Effector memory CD8-positive, alpha-beta T cell (primary cell): Measurements from ENCODE around the gene SPINK4.

Experiments used
- ATAC-seq: fragments of 150-1000 bp; cut with Tn5 transposase; replicated peaks from 2 replicates; pipeline ENCODE4 v1.10.0; 2021; ENCODE audit warnings: mild to moderate bottlenecking, moderate library complexity
- DNase-seq, 3 experiments: peaks; one replicate each; pipeline ENCODE4 v3.0.0; 2021
- H3K27ac Mint-ChIP-seq, 2 donors: one replicate each; pipeline ENCODE4 v1.8.0; 2022; ENCODE audit warnings: mild to moderate bottlenecking in 2 of 2, mixed read lengths in 2 of 2, moderate library complexity in 2 of 2
- H3K27me3 Mint-ChIP-seq, 2 donors: one replicate each; pipeline ENCODE4 v1.8.0; 2022; ENCODE audit warnings: mixed read lengths in 2 of 2
- H3K36me3 Mint-ChIP-seq: one replicate; pipeline ENCODE4 v1.8.0; 2022; ENCODE audit warnings: mild to moderate bottlenecking, moderate library complexity, mixed read lengths; ENCODE audit not compliant: insufficient read depth
- H3K4me1 Mint-ChIP-seq, 2 donors: one replicate each; pipeline ENCODE4 v1.8.0; 2022; ENCODE audit warnings: low read depth in 2 of 2, mixed read lengths in 2 of 2
- H3K4me3 Mint-ChIP-seq, 2 donors: one replicate each; pipeline ENCODE4 v1.8.0; 2022; ENCODE audit warnings: mild to moderate bottlenecking in 2 of 2, mixed read lengths in 2 of 2, moderate library complexity in 2 of 2
- H3K9me3 Mint-ChIP-seq, 2 donors: one replicate each; pipeline ENCODE4 v1.8.0; 2022; ENCODE audit warnings: mixed read lengths in 2 of 2
- total RNA-seq, 9 experiments: gene quantifications; one replicate each; lab custom pipeline; 2026; lab: John Stamatoyannopoulos, UW

The SPINK4 gene, protein sequence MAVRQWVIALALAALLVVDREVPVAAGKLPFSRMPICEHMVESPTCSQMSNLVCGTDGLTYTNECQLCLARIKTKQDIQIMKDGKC
- 0 reads per million in 9 experiments for total RNA-seq

DNA sequence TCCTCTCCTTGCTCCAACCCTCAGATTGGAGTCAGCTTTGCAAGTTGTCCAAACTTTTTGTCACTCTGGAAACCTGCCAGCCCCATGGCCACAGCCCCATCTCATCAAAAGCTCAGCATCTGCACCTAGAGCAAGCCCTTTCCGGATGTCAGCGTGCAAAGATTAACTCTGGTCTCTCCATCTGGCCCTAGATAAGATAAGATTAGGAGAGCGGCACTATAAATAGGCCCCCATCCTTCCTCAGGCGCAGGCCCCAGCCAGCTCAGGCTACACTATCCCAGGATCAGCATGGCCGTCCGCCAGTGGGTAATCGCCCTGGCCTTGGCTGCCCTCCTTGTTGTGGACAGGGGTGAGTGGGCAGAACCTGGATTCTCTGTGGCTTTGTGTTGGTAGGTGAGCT is at the start of gene SPINK4:
Gene SPINK4 (plus strand): TSS at position 247 of the 400 bp plus-strand sequence. CDS start 42 bp downstream, at position 289.
- peaks cover 15% of the 10 kb centered on the region for H3K36me3 Mint-ChIP-seq
- H3K9me3 Mint-ChIP-seq: no peaks in the 10 kb centered on the region
- DNase-seq (no peak), ATAC-seq (no peak)
- H3K27me3 Mint-ChIP-seq: peaks cover 20 to 27% of the 10 kb centered on the region in 2 donors
- no peak within 1 kb of the TSS for H3K27ac Mint-ChIP-seq
- H3K4me1 Mint-ChIP-seq: no peaks in the 10 kb centered on the region
- H3K4me3 Mint-ChIP-seq: no peak within 1 kb of the TSS

DNA sequence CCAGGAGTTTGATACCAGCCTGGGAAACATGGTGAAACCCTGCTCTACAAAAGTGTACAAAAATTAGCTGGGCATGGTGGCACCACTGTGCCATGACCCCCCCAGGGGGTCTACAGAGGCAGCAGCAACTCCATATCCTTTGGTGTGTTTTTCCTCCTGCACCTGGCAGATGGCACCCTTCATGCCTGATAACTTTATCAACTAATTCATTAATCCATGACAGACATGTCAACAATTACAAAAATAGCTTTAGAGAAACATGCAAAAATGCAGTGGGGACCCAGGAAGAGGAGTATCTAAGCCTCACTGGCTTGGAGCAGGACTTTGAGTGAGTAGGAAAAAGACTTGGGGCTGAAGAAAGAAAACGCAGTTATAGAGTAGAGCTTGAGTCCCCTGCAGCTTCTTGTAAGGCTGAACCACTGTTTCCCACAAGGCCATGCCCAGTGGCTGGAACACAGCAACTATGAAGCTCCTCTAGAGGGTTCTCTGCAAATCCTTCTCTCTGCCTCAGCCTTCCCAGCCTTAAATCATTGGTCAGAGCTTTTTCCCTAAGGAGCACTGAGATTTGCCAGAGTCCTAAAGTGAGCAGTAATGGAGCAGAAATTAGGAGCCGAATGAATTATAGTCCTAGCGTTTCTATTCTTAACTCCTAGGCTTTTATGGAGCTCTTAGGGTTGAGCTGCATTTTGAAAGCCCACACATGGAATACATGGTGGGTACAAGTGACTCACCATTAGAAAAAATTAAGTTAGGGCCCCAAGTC is 47.3 kb upstream of the SPINK4 start:
- H3K9me3 Mint-ChIP-seq: no peaks in the 10 kb centered on the region
- no peak for ATAC-seq
- H3K4me1 Mint-ChIP-seq: peaks cover 0 to 2% of the 10 kb centered on the region in 2 donors
- H3K4me3 Mint-ChIP-seq: no peak overlapping the region
- no peak overlapping the region for H3K27ac Mint-ChIP-seq
- peaks cover 2 to 18% of the 10 kb centered on the region in 2 donors for H3K27me3 Mint-ChIP-seq
- no peak for DNase-seq
- H3K36me3 Mint-ChIP-seq: no peaks in the 10 kb centered on the region

DNA sequence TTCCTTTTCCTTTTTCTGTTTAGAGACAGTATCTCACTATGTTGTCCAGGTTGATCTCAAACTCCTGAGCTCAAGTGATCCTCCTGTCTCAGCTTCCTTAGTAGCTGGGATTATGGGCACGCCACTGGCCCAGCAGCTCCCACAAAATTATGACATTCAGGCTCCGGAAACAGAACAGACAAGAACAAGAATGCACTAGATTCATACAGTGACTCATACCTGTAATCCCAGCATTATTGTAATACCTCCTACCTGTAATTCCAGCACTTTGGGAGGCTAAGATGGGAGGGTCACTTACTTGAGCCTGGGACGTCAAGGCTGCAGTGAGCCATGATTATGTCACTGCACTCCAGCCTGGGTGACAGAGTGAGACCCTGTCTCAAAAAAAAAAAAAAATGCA is 46.1 kb upstream of the SPINK4 start:
- Mint-ChIP-seq H3K4me3 (no peak overlapping the region), H3K27me3 (peaks cover 0 to 7% of the 10 kb centered on the region in 2 donors), H3K9me3 (no peaks in the 10 kb centered on the region), H3K4me1 (peaks cover 0 to 2% of the 10 kb centered on the region in 2 donors), H3K36me3 (no peaks in the 10 kb centered on the region), H3K27ac (no peak overlapping the region)
- ATAC-seq: no peak
- DNase-seq: no peak

DNA sequence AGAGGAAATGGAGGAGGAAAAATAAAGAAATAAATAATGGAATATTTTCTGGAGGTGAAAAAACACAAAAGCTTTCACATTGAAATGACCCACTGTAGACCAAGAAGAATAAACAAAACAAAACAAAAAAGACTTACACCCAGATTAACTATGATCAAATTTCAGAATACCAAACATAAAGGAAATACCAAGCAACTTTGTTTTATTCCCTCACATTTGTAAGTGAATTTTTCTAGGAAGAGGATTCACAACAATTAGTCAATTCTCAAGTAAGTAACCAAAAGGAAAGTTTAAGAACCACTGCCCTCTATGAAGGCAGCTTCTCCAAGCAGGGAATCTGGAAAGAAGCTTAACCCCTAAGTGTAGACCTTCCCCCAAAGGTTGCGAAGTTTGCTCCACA is 43.2 kb upstream of the SPINK4 start:
- Mint-ChIP-seq H3K4me3 (no peak overlapping the region), H3K27me3 (no peaks in the 10 kb centered on the region), H3K27ac (no peak overlapping the region), H3K36me3 (peaks cover 3% of the 10 kb centered on the region), H3K4me1 (no peaks in the 10 kb centered on the region), H3K9me3 (no peaks in the 10 kb centered on the region)
- DNase-seq: no peak
- ATAC-seq: no peak

DNA sequence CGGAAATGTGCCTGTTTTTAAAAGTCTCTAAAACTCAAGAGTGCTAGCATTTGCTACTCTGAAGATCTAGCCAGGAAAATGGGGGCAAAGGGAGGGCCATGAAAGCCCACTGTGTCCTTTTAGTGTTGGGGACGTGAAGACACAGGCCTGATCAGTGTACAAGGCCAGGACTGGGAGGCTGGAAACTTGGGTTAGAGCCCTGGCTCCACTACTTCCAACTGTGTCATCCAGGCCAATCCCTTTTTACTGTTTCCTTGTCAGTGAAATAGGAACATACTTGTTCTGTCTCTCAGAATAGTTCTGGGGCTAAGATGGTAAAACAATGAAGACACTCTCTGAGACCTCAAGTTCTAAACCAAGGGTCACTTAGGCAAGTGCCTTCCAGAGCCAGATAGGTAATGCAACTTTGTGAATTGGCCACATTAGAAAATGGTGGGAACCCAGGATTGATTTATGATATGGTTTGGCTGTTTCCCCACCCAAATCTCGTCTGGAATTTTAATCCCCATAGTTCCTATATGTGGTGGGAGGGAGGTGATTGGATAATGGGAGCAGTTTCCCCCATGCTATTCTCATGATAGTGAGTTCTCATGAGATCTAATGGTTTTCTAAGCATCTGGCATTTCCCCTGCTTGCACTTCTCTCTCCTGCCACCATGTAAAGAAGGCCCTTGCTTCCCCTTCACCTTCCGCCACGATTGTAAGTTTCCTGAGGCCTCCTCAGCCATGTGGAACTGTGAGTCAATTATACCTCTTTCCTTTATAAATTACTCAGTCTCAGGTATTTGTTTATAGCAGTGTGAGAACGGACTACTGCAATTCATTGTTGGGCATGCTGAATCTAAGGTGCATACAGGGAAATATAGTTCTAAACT is 42.5 kb upstream of the SPINK4 start:
- Mint-ChIP-seq H3K27ac (peak overlapping the region in 1 of 2 donors; percentile 42), H3K9me3 (no peaks in the 10 kb centered on the region)
- no peak for DNase-seq

DNA sequence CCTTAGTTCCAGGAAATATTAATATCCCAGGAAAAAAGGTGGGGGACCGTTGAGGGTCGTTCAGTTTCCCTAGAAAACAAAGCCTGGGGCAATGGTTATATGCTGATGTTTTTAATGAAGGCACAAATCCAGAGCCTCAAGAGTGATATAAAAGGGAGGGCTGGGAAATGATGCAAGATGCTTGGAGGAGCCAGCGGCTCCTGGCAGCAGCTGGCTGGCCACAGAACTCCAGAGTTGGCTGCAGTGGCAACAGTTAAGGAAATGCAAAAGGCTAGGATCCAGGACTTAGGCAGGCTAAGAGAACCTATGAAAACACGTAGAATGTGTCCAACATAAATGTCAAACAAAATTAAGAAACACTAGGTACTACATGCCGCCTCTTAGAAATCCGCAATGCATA is 41.8 kb upstream of the SPINK4 start:
- no peak for DNase-seq
- peaks cover 13 to 14% of the 10 kb centered on the region in 2 donors for H3K4me1 Mint-ChIP-seq
- no peaks in the 10 kb centered on the region for H3K9me3 Mint-ChIP-seq
- ATAC-seq: no peak
- no peak overlapping the region for H3K4me3 Mint-ChIP-seq
- no peaks in the 10 kb centered on the region for H3K27me3 Mint-ChIP-seq
- peaks cover 3% of the 10 kb centered on the region for H3K36me3 Mint-ChIP-seq
- H3K27ac Mint-ChIP-seq: no peak overlapping the region

More for the DNA sequence above, 42.5 kb upstream of the SPINK4 start:
- Mint-ChIP-seq H3K4me3 (no peak overlapping the region), H3K36me3 (peaks cover 3% of the 10 kb centered on the region), H3K4me1 (peaks cover 8% of the 10 kb centered on the region in 2 donors), H3K27me3 (no peaks in the 10 kb centered on the region)
- no peak for ATAC-seq

DNA sequence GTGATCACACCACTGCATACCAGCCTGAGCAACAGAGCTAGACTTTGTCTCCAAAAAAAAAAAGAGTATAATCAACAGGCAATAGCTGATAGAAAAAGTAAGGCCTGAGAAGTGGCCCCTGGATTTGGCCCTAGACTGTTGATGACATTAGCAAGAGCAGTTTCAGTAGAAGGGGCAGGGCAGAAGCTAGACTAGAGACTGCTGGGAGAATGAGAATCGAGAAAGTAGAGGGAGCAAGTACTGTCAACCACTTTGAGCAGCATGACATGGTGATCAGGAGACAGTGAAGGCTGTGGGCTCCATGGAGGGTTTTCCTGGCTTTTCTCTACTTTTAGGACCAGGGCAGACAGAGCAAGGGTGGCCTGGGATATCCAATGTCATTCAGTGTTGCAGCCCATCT is 37.9 kb upstream of the SPINK4 start:
- no peak for DNase-seq
- Mint-ChIP-seq H3K4me1 (peaks cover 13 to 15% of the 10 kb centered on the region in 2 donors), H3K27me3 (no peaks in the 10 kb centered on the region), H3K4me3 (peak overlapping the region; percentile 26 to 37), H3K36me3 (peaks cover 6% of the 10 kb centered on the region), H3K9me3 (no peaks in the 10 kb centered on the region), H3K27ac (peak overlapping the region in 1 of 2 donors; percentile 89)
- ATAC-seq: peak; percentile 15

DNA sequence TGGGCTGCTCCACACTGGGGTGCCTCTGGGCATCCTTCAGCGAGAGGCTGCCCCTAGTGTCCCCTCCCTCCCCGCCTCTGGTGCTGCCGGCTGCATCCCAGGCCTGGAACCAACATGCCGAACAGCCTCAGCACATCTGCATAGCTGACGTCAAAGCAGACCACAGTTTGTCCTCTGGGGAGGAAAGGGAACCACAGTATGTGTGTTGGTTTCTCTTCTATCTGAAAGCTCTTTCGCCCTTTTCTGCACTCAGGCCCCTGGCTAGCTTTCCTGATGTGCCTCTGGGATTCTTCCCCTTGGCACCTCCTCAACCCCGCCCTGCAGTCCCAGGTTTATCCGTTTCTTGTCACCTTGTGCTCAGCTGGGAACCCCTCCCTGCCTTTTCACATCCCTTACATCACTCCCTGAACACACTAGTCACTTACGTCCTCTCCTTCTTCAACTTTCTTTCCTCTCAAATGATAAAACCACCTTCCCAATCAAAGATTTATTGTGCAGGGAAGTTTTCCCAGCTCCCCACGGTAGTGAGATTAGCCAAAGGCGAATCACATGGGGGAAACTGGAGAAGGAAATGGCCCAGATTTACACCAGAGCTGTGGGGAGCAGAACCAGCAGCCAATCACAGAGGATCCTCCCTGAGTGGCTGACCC is 37.3 kb upstream of the SPINK4 start:
- DNase-seq (peak; percentile 33 to 47 (median 45)), ATAC-seq (peak; percentile 100)
- Mint-ChIP-seq H3K27me3 (no peaks in the 10 kb centered on the region), H3K36me3 (peaks cover 6% of the 10 kb centered on the region), H3K27ac (peak overlapping the region; percentile 41 to 89), H3K4me1 (peaks cover 13 to 15% of the 10 kb centered on the region in 2 donors), H3K4me3 (peak overlapping the region; percentile 26 to 37), H3K9me3 (no peaks in the 10 kb centered on the region)

DNA sequence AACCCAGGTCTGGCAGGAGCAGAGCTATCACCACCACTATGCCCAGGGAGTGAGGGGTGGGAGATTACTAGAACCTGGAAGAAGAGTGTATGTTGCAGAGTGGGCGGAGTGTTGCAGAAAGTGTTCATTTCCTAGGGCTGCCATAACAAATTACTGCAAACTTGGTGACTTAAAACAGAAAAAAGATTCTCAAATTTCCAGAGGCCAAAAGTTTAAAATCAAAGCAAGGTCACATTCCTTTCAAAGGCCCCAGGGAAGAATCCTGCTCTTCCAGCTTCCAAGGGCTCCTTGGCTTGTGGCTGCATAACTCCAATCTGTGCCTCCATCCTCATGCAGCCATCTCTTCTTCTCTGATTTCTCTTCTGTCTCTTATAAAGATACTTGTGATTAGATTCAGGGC is 30.6 kb upstream of the SPINK4 start:
- DNase-seq (no peak), ATAC-seq (no peak)
- Mint-ChIP-seq H3K27me3 (no peaks in the 10 kb centered on the region), H3K36me3 (peaks cover 2% of the 10 kb centered on the region), H3K9me3 (no peaks in the 10 kb centered on the region), H3K4me1 (no peaks in the 10 kb centered on the region), H3K4me3 (no peak overlapping the region), H3K27ac (no peak overlapping the region)

DNA sequence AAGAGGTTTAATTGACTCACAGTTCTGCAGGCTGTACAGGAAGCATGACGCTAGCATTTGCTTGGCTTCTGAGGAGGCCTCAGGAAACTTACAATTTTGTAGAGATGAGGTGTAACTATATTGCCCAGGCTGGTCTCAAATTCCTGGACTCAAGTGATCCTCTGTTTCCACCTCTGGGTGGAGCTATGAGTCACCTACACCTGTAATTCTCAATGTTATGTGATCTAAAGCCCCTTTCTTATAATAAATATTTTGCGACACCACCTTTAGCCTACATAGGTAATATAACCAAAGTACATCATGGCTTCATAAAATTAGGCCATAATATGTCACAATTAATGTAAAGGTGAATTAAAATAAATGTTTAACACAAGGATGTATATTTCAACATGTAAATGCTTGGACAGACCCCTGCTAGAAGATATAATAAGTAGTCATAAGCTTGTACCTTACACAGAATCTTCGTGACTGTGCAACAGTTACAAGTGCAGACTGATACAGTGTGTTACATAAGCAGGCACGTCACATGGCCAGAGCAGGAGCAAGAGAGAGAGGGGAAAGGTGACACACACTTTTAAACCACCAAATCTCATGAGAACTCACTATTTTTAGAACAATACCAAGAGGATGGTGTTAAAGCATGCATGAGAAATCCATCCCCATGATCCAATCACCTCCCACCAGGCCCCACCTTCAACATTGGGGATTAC is 29.8 kb upstream of the SPINK4 start:
- DNase-seq (no peak), ATAC-seq (no peak)
- Mint-ChIP-seq H3K27me3 (no peaks in the 10 kb centered on the region), H3K4me1 (no peaks in the 10 kb centered on the region), H3K27ac (peak overlapping the region in 1 of 2 donors; percentile 44), H3K36me3 (peaks cover 2% of the 10 kb centered on the region), H3K4me3 (no peak overlapping the region), H3K9me3 (no peaks in the 10 kb centered on the region)

DNA sequence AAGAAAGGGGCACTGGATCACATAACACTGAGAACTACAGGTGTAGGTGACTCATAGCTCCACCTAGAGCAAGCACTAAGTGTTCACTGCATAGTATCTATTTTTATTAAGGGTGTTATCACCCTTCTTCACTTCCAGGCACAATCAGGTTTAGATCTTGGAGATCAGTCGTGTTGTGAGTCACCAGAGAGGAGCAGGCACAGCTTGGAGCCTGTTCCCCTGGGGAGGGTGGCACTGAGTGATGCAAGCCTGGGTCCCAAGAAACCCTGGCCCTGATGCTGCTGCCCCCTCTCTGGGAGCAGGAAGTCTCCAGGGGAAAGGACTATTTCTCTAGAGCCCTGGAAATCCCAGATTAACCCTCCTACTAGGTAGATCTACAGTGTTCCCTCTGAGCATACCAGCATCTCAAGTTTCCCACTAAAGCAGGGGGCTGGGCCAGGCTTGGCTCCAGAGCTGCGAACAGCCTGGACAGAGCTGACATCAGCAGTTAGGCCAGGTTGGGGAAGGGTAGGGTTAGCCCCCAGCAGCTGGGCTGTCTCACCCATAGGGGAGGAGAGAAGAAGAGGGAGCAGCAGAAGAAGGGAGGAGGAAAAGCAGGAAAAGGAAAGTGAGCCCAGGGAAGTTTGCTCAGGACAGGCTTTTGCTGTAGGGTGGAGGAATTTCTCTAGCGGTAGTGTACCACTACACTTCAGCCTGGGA is 28.1 kb upstream of the SPINK4 start:
- H3K36me3 Mint-ChIP-seq: no peaks in the 10 kb centered on the region
- no peaks in the 10 kb centered on the region for H3K27me3 Mint-ChIP-seq
- DNase-seq (no peak), ATAC-seq (no peak)
- H3K4me3 Mint-ChIP-seq: no peak overlapping the region
- H3K9me3 Mint-ChIP-seq: no peaks in the 10 kb centered on the region
- no peaks in the 10 kb centered on the region for H3K4me1 Mint-ChIP-seq
- H3K27ac Mint-ChIP-seq: no peak overlapping the region
